WTC11 (cell line): ENCODE data around the gene NMBR. TPM values are rescaled to one million over a fixed set of nuclear protein-coding genes. Genes with fewer than 3 reads are reported as not detected.

Source experiments
- EMX1 ChIP-seq: fragments of 250-450 bp; sonication (Bioruptor Pico); IDR thresholded peaks from 2 replicates; pipeline ENCODE4 v1.8.0; 2021; ENCODE audit warnings: mild to moderate bottlenecking
- ETV6 ChIP-seq: sonication (generic); formaldehyde crosslinking; IDR thresholded peaks from 2 replicates; pipeline ENCODE4 v1.8.1; 2022; ENCODE audit warnings: mild to moderate bottlenecking, missing genetic modification reagents
- FOXK1 ChIP-seq: sonication (generic); formaldehyde crosslinking; IDR thresholded peaks from 2 replicates; pipeline ENCODE4 v1.8.0; 2022; ENCODE audit warnings: mild to moderate bottlenecking, moderate library complexity, missing genetic modification reagents
- JAZF1 ChIP-seq: fragments of 250-450 bp; sonication (Bioruptor Pico); IDR thresholded peaks from 2 replicates; pipeline ENCODE4 v1.9.0; 2021; ENCODE audit warnings: moderate library complexity, mild to moderate bottlenecking, inconsistent platforms
- JUN ChIP-seq: sonication (generic); formaldehyde crosslinking; IDR thresholded peaks from 2 replicates; pipeline ENCODE4 v1.8.0; 2023; ENCODE audit warnings: mild to moderate bottlenecking, missing genetic modification reagents
- KAT7 ChIP-seq: sonication (generic); formaldehyde crosslinking; IDR thresholded peaks from 2 replicates; pipeline ENCODE4 v1.8.1; 2023; ENCODE audit warnings: missing genetic modification reagents, mild to moderate bottlenecking, borderline replicate concordance
- NFATC4 ChIP-seq: fragments of 250-450 bp; sonication (Bioruptor Pico); IDR thresholded peaks from 2 replicates; pipeline ENCODE4 v1.9.0; 2021; ENCODE audit warnings: mild to moderate bottlenecking
- NFE2L1 ChIP-seq: sonication (generic); formaldehyde crosslinking; IDR thresholded peaks from 2 replicates; pipeline ENCODE4 v1.8.1; 2023; ENCODE audit warnings: missing genetic modification reagents
- NFYB ChIP-seq: sonication (generic); formaldehyde crosslinking; conservative IDR thresholded peaks from 2 replicates; pipeline ENCODE4 v1.8.0; 2022; ENCODE audit warnings: low read depth, missing genetic modification reagents
- NR2C2 ChIP-seq: sonication (generic); formaldehyde crosslinking; IDR thresholded peaks from 2 replicates; pipeline ENCODE4 v1.8.0; 2022; ENCODE audit warnings: mild to moderate bottlenecking, missing genetic modification reagents
- OVOL2 ChIP-seq: fragments of 250-450 bp; sonication (Bioruptor Pico); IDR thresholded peaks from 2 replicates; pipeline ENCODE4 v1.9.0; 2021; ENCODE audit warnings: mild to moderate bottlenecking, borderline replicate concordance
- RELA ChIP-seq: sonication (generic); formaldehyde crosslinking; IDR thresholded peaks from 2 replicates; pipeline ENCODE4 v1.8.1; 2022; ENCODE audit warnings: missing genetic modification reagents, mild to moderate bottlenecking, borderline replicate concordance
- SOX15 ChIP-seq: fragments of 250-450 bp; sonication (Bioruptor Pico); IDR thresholded peaks from 2 replicates; pipeline ENCODE4 v1.9.0; 2021; ENCODE audit warnings: mild to moderate bottlenecking
- STAT6 ChIP-seq: sonication (generic); formaldehyde crosslinking; conservative IDR thresholded peaks from 2 replicates; pipeline ENCODE4 v1.8.1; 2023; ENCODE audit warnings: mild to moderate bottlenecking, low read depth, missing genetic modification reagents, moderate library complexity
- TCF7 ChIP-seq: sonication (generic); formaldehyde crosslinking; IDR thresholded peaks from 2 replicates; pipeline ENCODE4 v1.8.0; 2022; ENCODE audit warnings: mild to moderate bottlenecking, low read depth, missing genetic modification reagents, moderate library complexity
- TEAD1 ChIP-seq: sonication (generic); formaldehyde crosslinking; IDR thresholded peaks from 2 replicates; pipeline ENCODE4 v1.8.0; 2022; ENCODE audit warnings: mild to moderate bottlenecking, missing genetic modification reagents
- TEAD4 ChIP-seq: sonication (generic); formaldehyde crosslinking; IDR thresholded peaks from 2 replicates; pipeline ENCODE4 v1.8.0; 2022; ENCODE audit warnings: mild to moderate bottlenecking, missing genetic modification reagents
- ZNF416 ChIP-seq: fragments of 250-450 bp; sonication (Bioruptor Pico); IDR thresholded peaks from 2 replicates; pipeline ENCODE4 v1.9.0; 2021; ENCODE audit warnings: mild to moderate bottlenecking, inconsistent platforms
- ZNF512 ChIP-seq: sonication (generic); formaldehyde crosslinking; IDR thresholded peaks from 2 replicates; pipeline ENCODE4 v1.8.1; 2022; ENCODE audit warnings: missing genetic modification reagents, borderline replicate concordance
- ZNF532 ChIP-seq: fragments of 250-450 bp; sonication (Bioruptor Pico); IDR thresholded peaks from 2 replicates; pipeline ENCODE4 v1.9.0; 2021; ENCODE audit warnings: mild to moderate bottlenecking, borderline replicate concordance
- ZSCAN18 ChIP-seq: fragments of 250-450 bp; sonication (Bioruptor Pico); IDR thresholded peaks from 2 replicates; pipeline ENCODE4 v2.1.2; 2022; ENCODE audit warnings: mild to moderate bottlenecking, moderate library complexity
- total RNA-seq: library from RNA; stranded (reverse); gene quantifications from 3 replicates; pipeline ENCODE4 v1.2.3, GENCODE V29; 2021
- TF ChIP-seq, protein P1 (sequence below): fragments of 250-450 bp; sonication (Bioruptor Pico); IDR thresholded peaks from 2 replicates; pipeline ENCODE4 v1.8.0; 2021; ENCODE audit warnings: mild to moderate bottlenecking
- TF ChIP-seq, protein P2 (sequence below): sonication (generic); formaldehyde crosslinking; IDR thresholded peaks from 2 replicates; pipeline ENCODE4 v1.8.1; 2023; ENCODE audit warnings: mild to moderate bottlenecking, missing genetic modification reagents, moderate library complexity
- TF ChIP-seq, protein P3 (sequence below): fragments of 250-450 bp; sonication (Bioruptor Pico); IDR thresholded peaks from 2 replicates; pipeline ENCODE4 v1.9.0; 2021; ENCODE audit warnings: mild to moderate bottlenecking
- TF ChIP-seq, protein P4 (sequence below): fragments of 200-600 bp; IDR thresholded peaks from 2 replicates; pipeline ENCODE4 v1.8.0; 2022; ENCODE audit warnings: antibody characterized with exemption

NMBR gene
- total RNA-seq, 1 experiment from 2014 or later = not detected

- TF ChIP-seq, protein P1, sequence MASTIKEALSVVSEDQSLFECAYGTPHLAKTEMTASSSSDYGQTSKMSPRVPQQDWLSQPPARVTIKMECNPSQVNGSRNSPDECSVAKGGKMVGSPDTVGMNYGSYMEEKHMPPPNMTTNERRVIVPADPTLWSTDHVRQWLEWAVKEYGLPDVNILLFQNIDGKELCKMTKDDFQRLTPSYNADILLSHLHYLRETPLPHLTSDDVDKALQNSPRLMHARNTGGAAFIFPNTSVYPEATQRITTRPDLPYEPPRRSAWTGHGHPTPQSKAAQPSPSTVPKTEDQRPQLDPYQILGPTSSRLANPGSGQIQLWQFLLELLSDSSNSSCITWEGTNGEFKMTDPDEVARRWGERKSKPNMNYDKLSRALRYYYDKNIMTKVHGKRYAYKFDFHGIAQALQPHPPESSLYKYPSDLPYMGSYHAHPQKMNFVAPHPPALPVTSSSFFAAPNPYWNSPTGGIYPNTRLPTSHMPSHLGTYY (CRISPR knock-in tag) = no peak
- TF ChIP-seq ZNF512 (CRISPR knock-in tag) (no peak), JUN (CRISPR knock-in tag) (0 out of 2 replicates have a peak, but pooled peaks have one; percentile 28), KAT7 (CRISPR knock-in tag) (no peak), TEAD4 (CRISPR knock-in tag) (0 out of 2 replicates have a peak, but pooled peaks have one; percentile 35), ZSCAN18 (CRISPR knock-in tag) (no peak), TCF7 (CRISPR knock-in tag) (no peak), NFE2L1 (no peak), EMX1 (CRISPR knock-in tag) (no peak), NFYB (CRISPR knock-in tag) (no peak), ZNF416 (no peak), TEAD1 (CRISPR knock-in tag) (peak; percentile 95), RELA (CRISPR knock-in tag) (no peak), OVOL2 (no peak), SOX15 (CRISPR knock-in tag) (no peak), STAT6 (CRISPR knock-in tag) (no peak), NR2C2 (CRISPR knock-in tag) (no peak), FOXK1 (CRISPR knock-in tag) (peak; percentile 90), NFATC4 (no peak), JAZF1 (CRISPR knock-in tag) (no peak), ETV6 (CRISPR knock-in tag) (peak; percentile 98), ZNF532 (no peak)
- TF ChIP-seq, protein P2, sequence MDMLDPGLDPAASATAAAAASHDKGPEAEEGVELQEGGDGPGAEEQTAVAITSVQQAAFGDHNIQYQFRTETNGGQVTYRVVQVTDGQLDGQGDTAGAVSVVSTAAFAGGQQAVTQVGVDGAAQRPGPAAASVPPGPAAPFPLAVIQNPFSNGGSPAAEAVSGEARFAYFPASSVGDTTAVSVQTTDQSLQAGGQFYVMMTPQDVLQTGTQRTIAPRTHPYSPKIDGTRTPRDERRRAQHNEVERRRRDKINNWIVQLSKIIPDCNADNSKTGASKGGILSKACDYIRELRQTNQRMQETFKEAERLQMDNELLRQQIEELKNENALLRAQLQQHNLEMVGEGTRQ (CRISPR knock-in tag) = no peak
- TF ChIP-seq, protein P3, sequence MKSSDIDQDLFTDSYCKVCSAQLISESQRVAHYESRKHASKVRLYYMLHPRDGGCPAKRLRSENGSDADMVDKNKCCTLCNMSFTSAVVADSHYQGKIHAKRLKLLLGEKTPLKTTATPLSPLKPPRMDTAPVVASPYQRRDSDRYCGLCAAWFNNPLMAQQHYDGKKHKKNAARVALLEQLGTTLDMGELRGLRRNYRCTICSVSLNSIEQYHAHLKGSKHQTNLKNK = no peak
- TF ChIP-seq, protein P4, sequence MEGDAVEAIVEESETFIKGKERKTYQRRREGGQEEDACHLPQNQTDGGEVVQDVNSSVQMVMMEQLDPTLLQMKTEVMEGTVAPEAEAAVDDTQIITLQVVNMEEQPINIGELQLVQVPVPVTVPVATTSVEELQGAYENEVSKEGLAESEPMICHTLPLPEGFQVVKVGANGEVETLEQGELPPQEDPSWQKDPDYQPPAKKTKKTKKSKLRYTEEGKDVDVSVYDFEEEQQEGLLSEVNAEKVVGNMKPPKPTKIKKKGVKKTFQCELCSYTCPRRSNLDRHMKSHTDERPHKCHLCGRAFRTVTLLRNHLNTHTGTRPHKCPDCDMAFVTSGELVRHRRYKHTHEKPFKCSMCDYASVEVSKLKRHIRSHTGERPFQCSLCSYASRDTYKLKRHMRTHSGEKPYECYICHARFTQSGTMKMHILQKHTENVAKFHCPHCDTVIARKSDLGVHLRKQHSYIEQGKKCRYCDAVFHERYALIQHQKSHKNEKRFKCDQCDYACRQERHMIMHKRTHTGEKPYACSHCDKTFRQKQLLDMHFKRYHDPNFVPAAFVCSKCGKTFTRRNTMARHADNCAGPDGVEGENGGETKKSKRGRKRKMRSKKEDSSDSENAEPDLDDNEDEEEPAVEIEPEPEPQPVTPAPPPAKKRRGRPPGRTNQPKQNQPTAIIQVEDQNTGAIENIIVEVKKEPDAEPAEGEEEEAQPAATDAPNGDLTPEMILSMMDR = peak; percentile 58
Observed at GRCh38 chr6:142146828-142147662, at the start of gene NMBR, which contains the start of gene VTA1 (continued).
